Naive thymus-derived CD8-positive, alpha-beta T cell (primary cell): Measurements from ENCODE around the gene TECTA. TPM values are rescaled to one million over a fixed set of nuclear protein-coding genes. Genes with fewer than 3 reads are reported as not detected.
A peak's percentile ranks its signal among the peaks of the same experiment; 100 is the strongest.

Experiments
- ATAC-seq, 2 donors: fragments of 150-1000 bp; cut with Tn5 transposase in 1 of 2; sonication (Bioruptor Pico), chemical (Tn5 transposase) in 1 of 2; 1 replicate in 1 of 2; 2 replicates in 1 of 2; pipeline ENCODE4 v1.10.0; 2021; ENCODE audit warnings: mild to moderate bottlenecking in 2 of 2, moderate library complexity in 2 of 2
- POLR2A ChIA-PET: fragments of 350-600 bp; sonication (Branson Sonifier 250); formaldehyde crosslinking; loops from one replicate; lab custom pipeline; 2021; ENCODE audit warnings: antibody characterized with exemption; lab: Charles Lee
- DNase-seq, 10 donors: peaks; one replicate each; pipeline versions ENCODE4 v3.0.0 to v3.0.0-alpha.2; 2020 to 2022
- H3K27ac Mint-ChIP-seq, 10 donors: one replicate each; pipeline ENCODE4 v1.8.0; 2020 to 2022; ENCODE audit warnings: mild to moderate bottlenecking in 10 of 10, mixed read lengths in 10 of 10, moderate library complexity in 4 of 10, inconsistent platforms in 1 of 10
- H3K27me3 Mint-ChIP-seq, 5 donors: one replicate each; pipeline ENCODE4 v1.8.0; 2021 to 2022; ENCODE audit warnings: mixed read lengths in 5 of 5
- H3K36me3 Mint-ChIP-seq, 3 donors: one replicate each; pipeline ENCODE4 v1.8.0; 2020 to 2022; ENCODE audit warnings: mixed read lengths in 3 of 3, mild to moderate bottlenecking in 2 of 3, inconsistent platforms in 1 of 3
- H3K4me1 Mint-ChIP-seq, 4 donors: one replicate each; pipeline ENCODE4 v1.8.0; 2021 to 2022; ENCODE audit warnings: mixed read lengths in 4 of 4
- H3K4me3 Mint-ChIP-seq, 10 donors: one replicate each; pipeline ENCODE4 v1.8.0; 2020 to 2022; ENCODE audit warnings: mild to moderate bottlenecking in 10 of 10, mixed read lengths in 10 of 10, moderate library complexity in 6 of 10, inconsistent platforms in 1 of 10
- H3K9me3 Mint-ChIP-seq, 9 donors: one replicate each; pipeline ENCODE4 v1.8.0; 2020 to 2022; ENCODE audit warnings: mixed read lengths in 9 of 9, mild to moderate bottlenecking in 3 of 9, inconsistent platforms in 1 of 9, moderate library complexity in 1 of 9
- polyA plus RNA-seq, 3 donors: library from polyadenylated mRNA; unstranded; fragments of 300-500 nt; fragmentation: Illumina TruSeq; gene quantifications; one replicate each; pipeline ENCODE4 v1.2.3, GENCODE V29; 2021
- total RNA-seq, 8 experiments: library from RNA in 2 of 8; stranded (reverse) in 2 of 8; gene quantifications; one replicate each; pipeline ENCODE4 v1.2.3 and lab custom pipeline; 2021 to 2026

The TECTA gene
- total and polyA plus RNA-seq, 5 experiments from 2014 or later, result 0.31 to 0.58 (median 0.57) TPM; not detected in 2

- Mint-ChIP-seq H3K36me3 (no peaks in the 10 kb centered on the region), H3K27me3 (peaks cover 0 to 9% (median 0%) of the 10 kb centered on the region in 5 donors), H3K27ac (no peak overlapping the region), H3K9me3 (peaks cover 0 to 9% (median 0%) of the 10 kb centered on the region in 9 donors), H3K4me3 (no peak overlapping the region), H3K4me1 (no peaks in the 10 kb centered on the region)
- no peak for ATAC-seq
- POLR2A ChIA-PET, result no interaction called here
- no peak for DNase-seq
These were observed 1.7 kb upstream of the TECTA start for GRCh38 chr11:121099364-121099763.

- DNase-seq (no peak), ATAC-seq (no peak)
- Mint-ChIP-seq H3K4me1 (no peaks in the 10 kb centered on the region), H3K27me3 (peaks cover 0 to 9% (median 0%) of the 10 kb centered on the region in 5 donors), H3K9me3 (peaks cover 0 to 4% (median 0%) of the 10 kb centered on the region in 9 donors), H3K27ac (no peak overlapping the region), H3K4me3 (no peak overlapping the region), H3K36me3 (no peaks in the 10 kb centered on the region)
- POLR2A ChIA-PET, result no interaction called here
These were observed 1.2 kb upstream of the TECTA start for GRCh38 chr11:121099885-121100284.

- POLR2A ChIA-PET, result no interaction called here
- Mint-ChIP-seq H3K4me3 (no peak overlapping the region), H3K27me3 (peaks cover 0 to 7% (median 0%) of the 10 kb centered on the region in 5 donors), H3K27ac (no peak overlapping the region), H3K4me1 (no peaks in the 10 kb centered on the region), H3K9me3 (no peaks in the 10 kb centered on the region), H3K36me3 (no peaks in the 10 kb centered on the region)
- no peak for ATAC-seq
- DNase-seq, result no peak
These were observed 3.3 kb downstream of the TECTA start for GRCh38 chr11:121104312-121104762.

GRCh38 chr11:121105063-121105480, 4.0 kb downstream of the TECTA start:
- no peaks in the 10 kb centered on the region for H3K36me3 Mint-ChIP-seq
- no peaks in the 10 kb centered on the region for H3K27me3 Mint-ChIP-seq
- no peak overlapping the region for H3K4me3 Mint-ChIP-seq
- POLR2A ChIA-PET, result no interaction called here
- ATAC-seq (no peak), DNase-seq (no peak)
- no peak overlapping the region for H3K27ac Mint-ChIP-seq
- no peaks in the 10 kb centered on the region for H3K4me1 Mint-ChIP-seq
- no peaks in the 10 kb centered on the region for H3K9me3 Mint-ChIP-seq

- no peak for DNase-seq
- POLR2A ChIA-PET, result no interaction called here
- Mint-ChIP-seq H3K4me3 (no peak overlapping the region), H3K36me3 (no peaks in the 10 kb centered on the region), H3K4me1 (no peaks in the 10 kb centered on the region), H3K27ac (no peak overlapping the region), H3K9me3 (no peaks in the 10 kb centered on the region), H3K27me3 (no peaks in the 10 kb centered on the region)
- no peak for ATAC-seq
These were observed 4.6 kb downstream of the TECTA start for GRCh38 chr11:121105481-121106195.

GRCh38 chr11:121106812-121107211, 5.8 kb downstream of the TECTA start:
- POLR2A ChIA-PET, result no interaction called here
- no peak overlapping the region for H3K4me3 Mint-ChIP-seq
- H3K27ac Mint-ChIP-seq, result no peak overlapping the region
- H3K9me3 Mint-ChIP-seq, result no peaks in the 10 kb centered on the region
- no peaks in the 10 kb centered on the region for H3K36me3 Mint-ChIP-seq
- ATAC-seq, result no peak
- peaks cover 0 to 9% (median 3%) of the 10 kb centered on the region in 5 donors for H3K27me3 Mint-ChIP-seq
- DNase-seq, result no peak
- no peaks in the 10 kb centered on the region for H3K4me1 Mint-ChIP-seq

GRCh38 chr11:121108413-121108812, 7.4 kb downstream of the TECTA start:
- Mint-ChIP-seq H3K9me3 (no peaks in the 10 kb centered on the region), H3K4me1 (peaks cover 0 to 5% (median 4%) of the 10 kb centered on the region in 4 donors), H3K27me3 (peaks cover 4 to 21% (median 7%) of the 10 kb centered on the region in 5 donors), H3K4me3 (no peak overlapping the region), H3K36me3 (no peaks in the 10 kb centered on the region), H3K27ac (no peak overlapping the region)
- no peak for ATAC-seq
- POLR2A ChIA-PET, result no interaction called here
- DNase-seq, result no peak

GRCh38 chr11:121109471-121109870, 8.4 kb downstream of the TECTA start:
- POLR2A ChIA-PET, result no interaction called here
- peaks cover 5 to 28% (median 11%) of the 10 kb centered on the region in 5 donors for H3K27me3 Mint-ChIP-seq
- no peak for ATAC-seq
- no peaks in the 10 kb centered on the region for H3K9me3 Mint-ChIP-seq
- H3K4me1 Mint-ChIP-seq, result peaks cover 0 to 5% (median 4%) of the 10 kb centered on the region in 4 donors
- no peak overlapping the region for H3K27ac Mint-ChIP-seq
- no peak for DNase-seq
- no peak overlapping the region for H3K4me3 Mint-ChIP-seq
- no peaks in the 10 kb centered on the region for H3K36me3 Mint-ChIP-seq

GRCh38 chr11:121109916-121110586, 9.0 kb downstream of the TECTA start:
- ATAC-seq, result no peak
- H3K27ac Mint-ChIP-seq, result no peak overlapping the region

GRCh38 chr11:121110871-121111724, 10.1 kb downstream of the TECTA start:
- ATAC-seq (no peak), DNase-seq (no peak)
- Mint-ChIP-seq H3K27ac (no peak overlapping the region), H3K36me3 (no peaks in the 10 kb centered on the region), H3K4me3 (no peak overlapping the region), H3K9me3 (no peaks in the 10 kb centered on the region), H3K4me1 (peaks cover 0 to 5% (median 4%) of the 10 kb centered on the region in 4 donors), H3K27me3 (peaks cover 6 to 28% (median 17%) of the 10 kb centered on the region in 5 donors)
- POLR2A ChIA-PET, result no interaction called here

More at GRCh38 chr11:121109916-121110586, 9.0 kb downstream of the TECTA start:
- H3K4me1 Mint-ChIP-seq, result peaks cover 0 to 5% (median 4%) of the 10 kb centered on the region in 4 donors
- no peaks in the 10 kb centered on the region for H3K9me3 Mint-ChIP-seq
- H3K27me3 Mint-ChIP-seq, result peaks cover 5 to 28% (median 11%) of the 10 kb centered on the region in 5 donors
- no peak for DNase-seq
- POLR2A ChIA-PET, result no interaction called here
- no peaks in the 10 kb centered on the region for H3K36me3 Mint-ChIP-seq
- no peak overlapping the region for H3K4me3 Mint-ChIP-seq

- no peaks in the 10 kb centered on the region for H3K9me3 Mint-ChIP-seq
- peaks cover 6 to 28% (median 17%) of the 10 kb centered on the region in 5 donors for H3K27me3 Mint-ChIP-seq
- peak overlapping the region in 1 of 10 donors; percentile 81 for H3K27ac Mint-ChIP-seq
- no peak overlapping the region for H3K4me3 Mint-ChIP-seq
- POLR2A ChIA-PET, result no interaction called here
- H3K4me1 Mint-ChIP-seq, result peaks cover 0 to 5% (median 4%) of the 10 kb centered on the region in 4 donors
- H3K36me3 Mint-ChIP-seq, result no peaks in the 10 kb centered on the region
- DNase-seq (peak in 5 of 10 donors; percentile 5 to 43 (median 16)), ATAC-seq (peak; percentile 55 to 57)
These were observed 11.7 kb downstream of the TECTA start for GRCh38 chr11:121112498-121113455.

- H3K27ac Mint-ChIP-seq, result no peak overlapping the region
These were observed 12.6 kb downstream of the TECTA start for GRCh38 chr11:121113611-121114010.

More at GRCh38 chr11:121113611-121114010, 12.6 kb downstream of the TECTA start:
- H3K36me3 Mint-ChIP-seq, result no peaks in the 10 kb centered on the region
- H3K27me3 Mint-ChIP-seq, result peaks cover 6 to 28% (median 17%) of the 10 kb centered on the region in 5 donors
- no peak for DNase-seq
- H3K4me1 Mint-ChIP-seq, result peaks cover 0 to 5% (median 4%) of the 10 kb centered on the region in 4 donors
- POLR2A ChIA-PET, result no interaction called here
- ATAC-seq, result no peak
- H3K9me3 Mint-ChIP-seq, result no peaks in the 10 kb centered on the region
- no peak overlapping the region for H3K4me3 Mint-ChIP-seq
